Upper lobe of right lung (tissue), 1 donor: Measurements from ENCODE around the gene KCTD2. TPM values are rescaled to one million over a fixed set of nuclear protein-coding genes. Genes with fewer than 3 reads are reported as not detected.
A peak's percentile ranks its signal among the peaks of the same experiment; 100 is the strongest.

Source experiments
- ATAC-seq: fragments of 200-7000 bp; cut with Tn5 transposase; one replicate; pipeline ENCODE4 v1.9.1; 2020; ENCODE audit warnings: mild to moderate bottlenecking, moderate library complexity
- DNase-seq: peaks from one replicate; pipeline ENCODE4 v3.0.0-alpha.2; 2020
- H3K27ac ChIP-seq: fragments of 200-600 bp; one replicate; pipeline ENCODE4 v1.8.0; 2022
- H3K27me3 ChIP-seq: fragments of 200-600 bp; one replicate; pipeline ENCODE4 v1.8.0; 2022; ENCODE audit warnings: mild to moderate bottlenecking
- H3K36me3 ChIP-seq: fragments of 200-600 bp; one replicate; pipeline ENCODE4 v1.8.0; 2022
- H3K4me1 ChIP-seq: fragments of 200-600 bp; one replicate; pipeline ENCODE4 v1.8.0; 2022
- H3K4me3 ChIP-seq: fragments of 200-600 bp; one replicate; pipeline ENCODE4 v1.8.0; 2022; ENCODE audit warnings: mild to moderate bottlenecking
- H3K9me3 ChIP-seq: fragments of 200-600 bp; one replicate; pipeline ENCODE4 v1.8.0; 2022
- intact Hi-C: fragments of 100-400 bp; cut with DNase I; formaldehyde crosslinking; loops from one replicate; pipeline ENCODE4 v1.11.0; 2022
- total RNA-seq: library from RNA; stranded (reverse); fragmentation: NEBNext Ultra II Directional; extraction: Animal tissue kit (Norgen Biotek cat#: 25700); gene quantifications from one replicate; pipeline ENCODE4 v1.2.1, GENCODE V29; 2021
- TF ChIP-seq, protein P1 (sequence below): fragments of 200-600 bp; IDR thresholded peaks from one replicate; pipeline ENCODE4 v1.8.0; 2022; ENCODE audit warnings: antibody characterized with exemption
- donor health status: DM: no; HTN: yes; CAD: no; lungs with severe emphysema.

The KCTD2 gene
- total RNA-seq, 1 donor from 2014 or later = 25.3 TPM

DNA sequence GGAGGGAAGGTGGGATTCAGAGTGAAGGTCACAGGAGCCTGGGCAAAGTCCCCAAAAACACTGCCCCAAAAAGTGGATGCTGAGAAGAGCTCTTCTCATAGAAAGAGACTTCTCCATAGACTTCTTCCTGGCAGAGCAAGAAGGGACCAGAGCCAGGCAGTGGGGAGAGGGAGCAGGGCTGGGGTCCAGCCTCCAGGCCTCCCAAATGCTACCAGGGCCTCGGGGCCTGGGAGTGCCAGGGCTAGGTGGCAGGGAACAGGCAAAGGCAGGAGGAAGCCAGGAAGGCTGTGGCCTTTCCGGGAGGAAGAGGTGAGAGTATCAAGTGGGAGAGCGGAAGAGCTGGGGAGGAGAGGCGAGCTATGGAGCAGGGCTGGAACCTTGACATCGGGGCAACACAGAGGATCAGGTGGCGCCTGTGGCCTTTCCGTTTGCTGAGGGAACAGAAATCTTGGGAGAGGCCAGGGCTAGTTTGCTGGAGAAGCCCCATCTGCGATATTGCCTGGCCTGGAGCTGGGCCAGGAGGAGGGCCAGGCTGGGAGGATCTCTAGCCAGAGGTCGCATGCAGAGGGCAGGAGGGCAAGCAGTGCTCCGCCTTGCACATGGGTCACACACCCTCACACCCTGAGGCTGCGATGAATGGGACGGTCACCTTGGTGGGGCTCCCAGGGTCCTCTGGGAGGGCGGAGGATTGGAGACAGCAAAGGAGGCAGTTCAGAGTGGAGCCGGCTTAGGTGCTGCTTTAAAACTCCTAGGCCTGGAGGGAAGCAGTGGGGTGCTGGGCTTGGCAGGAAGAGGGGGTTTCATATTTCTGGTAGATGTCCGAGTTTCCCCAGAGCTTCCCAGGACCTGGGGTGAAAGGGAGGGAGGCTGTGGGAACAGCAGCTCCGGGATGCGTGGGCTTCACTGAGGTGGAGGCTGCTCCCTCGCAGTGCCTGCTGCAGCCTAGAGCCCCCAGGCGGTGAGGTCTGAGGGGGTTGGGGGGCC is 44.1 kb downstream of the KCTD2 start:
- DNase-seq (no peak), ATAC-seq (no peak)
- peak overlapping the region; percentile 20 for H3K27ac ChIP-seq
- H3K27me3 ChIP-seq = no peaks in the 10 kb centered on the region
- intact Hi-C loops = no loop called here
- H3K36me3 ChIP-seq = no peaks in the 10 kb centered on the region
- peaks cover 73% of the 10 kb centered on the region for H3K4me1 ChIP-seq
- no peak overlapping the region for H3K4me3 ChIP-seq
- no peaks in the 10 kb centered on the region for H3K9me3 ChIP-seq
- TF ChIP-seq, protein P1, sequence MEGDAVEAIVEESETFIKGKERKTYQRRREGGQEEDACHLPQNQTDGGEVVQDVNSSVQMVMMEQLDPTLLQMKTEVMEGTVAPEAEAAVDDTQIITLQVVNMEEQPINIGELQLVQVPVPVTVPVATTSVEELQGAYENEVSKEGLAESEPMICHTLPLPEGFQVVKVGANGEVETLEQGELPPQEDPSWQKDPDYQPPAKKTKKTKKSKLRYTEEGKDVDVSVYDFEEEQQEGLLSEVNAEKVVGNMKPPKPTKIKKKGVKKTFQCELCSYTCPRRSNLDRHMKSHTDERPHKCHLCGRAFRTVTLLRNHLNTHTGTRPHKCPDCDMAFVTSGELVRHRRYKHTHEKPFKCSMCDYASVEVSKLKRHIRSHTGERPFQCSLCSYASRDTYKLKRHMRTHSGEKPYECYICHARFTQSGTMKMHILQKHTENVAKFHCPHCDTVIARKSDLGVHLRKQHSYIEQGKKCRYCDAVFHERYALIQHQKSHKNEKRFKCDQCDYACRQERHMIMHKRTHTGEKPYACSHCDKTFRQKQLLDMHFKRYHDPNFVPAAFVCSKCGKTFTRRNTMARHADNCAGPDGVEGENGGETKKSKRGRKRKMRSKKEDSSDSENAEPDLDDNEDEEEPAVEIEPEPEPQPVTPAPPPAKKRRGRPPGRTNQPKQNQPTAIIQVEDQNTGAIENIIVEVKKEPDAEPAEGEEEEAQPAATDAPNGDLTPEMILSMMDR = no peak

DNA sequence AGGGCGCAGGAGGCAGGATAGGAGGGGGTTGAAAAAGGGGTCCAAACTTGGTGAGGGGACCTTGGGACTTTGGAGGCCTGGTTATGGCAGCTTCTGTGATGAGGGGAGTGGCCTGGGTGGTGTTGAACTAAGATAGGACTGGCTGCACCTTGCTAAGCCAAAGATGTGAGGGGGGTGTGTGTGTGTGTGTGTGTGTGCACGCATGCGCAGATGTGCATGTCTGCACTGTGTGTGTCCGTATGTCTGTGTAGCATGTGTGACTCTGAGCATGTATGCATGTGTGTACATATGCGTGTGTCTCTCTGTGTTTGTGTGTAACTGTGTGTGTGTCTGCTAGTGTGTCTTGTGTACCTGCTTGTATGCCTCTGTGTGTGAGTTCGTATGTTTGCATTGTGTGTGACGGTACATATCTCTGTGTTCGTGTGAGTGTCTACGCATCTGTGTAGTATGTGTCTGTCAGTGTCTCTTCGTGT is 44.9 kb downstream of the KCTD2 start:
- TF ChIP-seq, protein P1 = no peak
- intact Hi-C loops = no loop called here
- Histone ChIP-seq H3K36me3 (no peaks in the 10 kb centered on the region), H3K4me1 (peaks cover 67% of the 10 kb centered on the region), H3K27me3 (no peaks in the 10 kb centered on the region), H3K9me3 (no peaks in the 10 kb centered on the region), H3K27ac (peak overlapping the region; percentile 20), H3K4me3 (no peak overlapping the region)
- no peak for ATAC-seq
- DNase-seq = no peak

DNA sequence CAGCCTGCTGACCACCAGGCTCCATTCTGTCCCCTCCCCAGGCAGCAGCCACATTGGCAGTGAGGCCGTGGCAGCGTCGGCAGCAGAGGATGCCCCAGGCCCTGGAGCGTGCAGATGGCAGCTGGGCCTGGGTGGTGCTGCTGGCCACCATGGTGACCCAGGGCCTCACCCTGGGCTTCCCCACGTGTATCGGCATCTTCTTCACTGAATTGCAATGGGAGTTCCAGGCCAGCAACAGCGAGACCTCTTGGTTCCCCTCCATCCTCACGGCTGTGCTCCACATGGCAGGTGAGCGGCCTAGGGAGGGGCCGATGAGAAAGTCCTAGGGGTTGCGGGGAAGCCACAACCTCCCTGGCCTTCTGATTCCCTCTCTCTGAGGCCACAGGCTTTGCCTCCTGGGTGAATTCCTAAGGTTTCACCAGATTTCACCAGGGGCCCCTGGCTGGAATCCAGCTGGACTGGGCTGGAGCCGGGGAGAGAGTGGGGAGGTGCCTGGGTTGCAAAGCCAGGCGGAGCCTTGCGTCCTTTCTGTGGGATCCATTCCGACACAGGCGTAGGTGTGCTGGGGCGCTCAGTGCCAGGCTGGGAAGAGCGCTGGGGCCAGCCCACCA is 46.6 kb downstream of the KCTD2 start:
- intact Hi-C loops = no loop called here
- Histone ChIP-seq H3K4me3 (no peak overlapping the region), H3K27me3 (no peaks in the 10 kb centered on the region), H3K36me3 (peaks cover 9% of the 10 kb centered on the region), H3K4me1 (peaks cover 58% of the 10 kb centered on the region), H3K27ac (peak overlapping the region; percentile 65), H3K9me3 (no peaks in the 10 kb centered on the region)
- ATAC-seq = no peak
- TF ChIP-seq, protein P1 = no peak
- DNase-seq = no peak

DNA sequence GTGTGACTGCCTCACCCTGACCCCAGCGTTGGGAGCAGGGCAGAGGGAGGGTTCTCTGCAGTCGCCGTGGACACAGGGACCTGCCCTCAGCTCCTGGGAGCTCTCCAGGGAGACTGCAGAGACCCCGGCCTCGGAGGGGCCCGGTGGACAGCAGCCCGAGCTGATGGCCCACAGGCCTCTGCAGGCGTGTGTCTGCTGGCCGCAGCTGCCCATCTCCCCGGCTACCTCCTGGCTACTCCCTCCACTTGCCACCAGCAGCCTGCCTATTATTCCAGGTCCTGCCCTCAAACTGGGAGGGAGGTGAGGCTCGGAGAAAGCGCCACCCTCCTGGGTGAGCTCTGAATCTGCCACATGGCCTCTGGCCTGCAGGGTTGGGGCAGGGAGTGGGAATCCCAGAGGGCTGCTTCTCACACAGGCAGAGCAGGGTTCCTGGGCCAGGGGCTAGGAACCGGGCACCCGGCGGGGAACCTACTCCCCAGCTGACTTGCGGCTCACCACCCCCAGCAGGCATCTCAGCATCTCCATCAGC is 47.9 kb downstream of the KCTD2 start:
- ATAC-seq = no peak
- intact Hi-C loops = no loop called here
- H3K27me3 ChIP-seq = no peaks in the 10 kb centered on the region
- H3K4me3 ChIP-seq = no peak overlapping the region
- peaks cover 11% of the 10 kb centered on the region for H3K36me3 ChIP-seq
- no peaks in the 10 kb centered on the region for H3K9me3 ChIP-seq
- TF ChIP-seq, protein P1 = no peak
- H3K27ac ChIP-seq = peak overlapping the region; percentile 81
- DNase-seq = no peak
- peaks cover 45% of the 10 kb centered on the region for H3K4me1 ChIP-seq

DNA sequence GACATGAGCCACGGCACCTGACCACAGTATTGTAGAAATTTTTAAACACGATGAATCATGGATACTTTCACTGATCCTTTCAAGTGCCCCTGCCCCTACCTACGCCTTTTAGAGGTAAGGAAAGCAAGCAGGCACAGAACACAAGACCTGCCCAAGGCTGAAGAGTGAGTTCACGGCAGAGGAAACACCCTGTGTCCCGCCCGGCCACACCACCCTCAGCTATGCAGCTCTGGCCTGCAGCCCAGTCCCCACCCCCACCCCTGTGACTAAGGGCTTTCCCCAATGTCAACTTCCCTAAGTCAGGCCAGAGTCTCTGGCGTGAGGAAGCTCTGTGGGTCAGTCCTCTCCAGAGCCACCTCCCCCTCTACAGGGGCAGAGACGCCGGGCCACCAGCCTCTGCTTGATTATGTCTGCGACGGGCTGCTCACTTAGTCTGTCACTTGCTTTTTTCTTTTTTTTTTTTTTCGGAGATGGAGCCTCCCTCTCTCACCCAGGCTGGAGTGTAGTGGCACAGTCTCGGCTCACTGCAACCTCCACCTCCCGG is 49.1 kb downstream of the KCTD2 start:
- intact Hi-C loops = no loop called here
- H3K27ac ChIP-seq = peak overlapping the region; percentile 81
- H3K4me1 ChIP-seq = peaks cover 37% of the 10 kb centered on the region
- DNase-seq (peak; percentile 93), ATAC-seq (peak; percentile 92)
- H3K36me3 ChIP-seq = peaks cover 19% of the 10 kb centered on the region
- H3K27me3 ChIP-seq = no peaks in the 10 kb centered on the region
- H3K4me3 ChIP-seq = no peak overlapping the region
- TF ChIP-seq, protein P1 = no peak
- no peaks in the 10 kb centered on the region for H3K9me3 ChIP-seq
